Medulla oblongata (tissue), 1 donor: ENCODE results near the gene ALKBH6.
"Not testable (repeated sequence)": the region's sequence is repeated elsewhere in the genome, so short reads cannot be mapped to it uniquely, and the experiment has no call there.

Experiments
- DNase-seq: peaks from one replicate; pipeline ENCODE4 v3.0.0-alpha.2; 2015; ENCODE audit errors: extremely low spot score

Gene ALKBH6

GRCh38 chr19:35992907-35993765, 20.9 kb downstream of the ALKBH6 start:
- DNase-seq: no peak

DNA sequence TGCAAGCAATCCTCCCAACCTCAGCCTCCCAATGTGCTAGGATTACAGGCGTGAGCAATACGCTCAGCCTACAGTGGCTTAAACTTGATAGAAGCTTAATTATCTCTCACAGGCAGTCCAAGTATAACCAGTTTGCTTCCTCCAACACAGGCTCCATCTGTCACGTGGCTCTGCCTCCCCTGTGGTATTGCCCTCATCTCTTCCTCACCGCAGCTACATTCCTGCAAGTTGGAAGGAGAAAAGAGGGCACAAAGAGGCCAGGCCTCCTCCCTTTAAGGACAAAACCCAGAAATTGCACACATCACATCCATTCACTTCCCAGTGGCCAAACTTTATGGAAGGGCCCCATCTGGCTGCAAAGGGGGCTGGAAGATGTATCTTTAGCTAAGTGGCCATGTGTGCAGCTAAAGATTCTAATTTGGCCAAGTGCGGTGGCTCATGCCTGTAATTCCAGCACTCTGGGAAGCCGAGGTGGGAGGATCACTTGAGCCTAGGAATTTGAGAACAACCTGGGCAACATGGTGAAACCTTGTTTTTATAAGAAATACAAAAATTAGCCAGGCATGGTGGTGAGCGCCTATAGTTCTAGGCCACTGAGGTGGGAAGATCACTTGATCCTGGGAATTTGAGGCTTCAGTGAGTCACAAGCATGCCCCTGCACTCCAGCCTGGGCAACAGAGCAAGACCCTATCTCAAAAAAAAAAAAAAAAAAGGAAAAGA, 22.1 kb downstream of the ALKBH6 start:
- DNase-seq: no peak

DNA sequence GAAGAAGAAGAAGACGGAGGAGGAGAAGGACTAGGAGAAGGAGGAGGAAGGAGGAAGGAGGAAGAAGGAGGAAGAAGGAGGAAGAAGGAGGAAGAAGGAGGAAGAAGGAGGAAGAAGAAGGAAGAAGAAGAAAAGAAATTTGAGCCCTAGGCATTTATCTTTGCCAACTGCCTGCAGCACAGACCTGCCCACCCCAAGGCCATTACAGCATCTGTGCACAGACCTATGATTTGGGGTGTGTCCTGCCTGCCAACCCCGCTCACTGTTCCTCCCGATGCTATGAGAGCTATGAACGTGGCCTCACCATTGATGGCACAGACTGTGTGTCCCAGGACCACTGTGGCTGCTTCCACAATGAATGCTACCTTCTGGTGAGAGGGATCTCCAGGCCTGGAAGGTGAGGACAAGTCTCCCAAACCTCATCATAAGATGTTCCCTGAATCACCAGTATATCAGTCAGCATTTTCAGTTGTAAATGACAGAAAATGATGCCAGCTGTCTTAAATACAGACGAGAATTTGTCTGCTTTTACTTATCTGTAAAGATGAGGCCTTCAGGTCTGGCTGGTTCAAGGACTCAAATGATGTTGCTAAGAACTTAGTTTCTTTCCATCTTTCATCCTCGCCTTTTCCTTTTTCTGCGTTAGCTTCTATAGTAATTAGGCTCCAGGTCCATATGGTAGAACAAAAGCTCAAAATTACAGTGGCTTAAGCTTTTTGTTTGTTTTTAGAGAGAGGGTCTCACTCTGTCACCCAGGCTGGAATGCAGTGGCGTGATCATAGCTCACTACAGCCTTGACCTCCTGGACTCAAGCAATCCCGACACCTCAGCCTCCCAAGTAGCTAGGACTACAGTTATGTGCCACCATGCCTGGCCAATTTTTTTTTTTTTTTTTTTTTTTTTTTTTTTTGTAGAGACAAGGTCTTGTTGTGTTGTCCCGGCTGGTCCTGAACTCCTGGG, 23.0 kb downstream of the ALKBH6 start:
- DNase-seq: no peak

- no peak for DNase-seq
Measured at GRCh38 chr19:35990156-35990555, 23.9 kb downstream of the ALKBH6 start.

GRCh38 chr19:35988824-35989223, 25.2 kb downstream of the ALKBH6 start:
- DNase-seq: no peak

DNA sequence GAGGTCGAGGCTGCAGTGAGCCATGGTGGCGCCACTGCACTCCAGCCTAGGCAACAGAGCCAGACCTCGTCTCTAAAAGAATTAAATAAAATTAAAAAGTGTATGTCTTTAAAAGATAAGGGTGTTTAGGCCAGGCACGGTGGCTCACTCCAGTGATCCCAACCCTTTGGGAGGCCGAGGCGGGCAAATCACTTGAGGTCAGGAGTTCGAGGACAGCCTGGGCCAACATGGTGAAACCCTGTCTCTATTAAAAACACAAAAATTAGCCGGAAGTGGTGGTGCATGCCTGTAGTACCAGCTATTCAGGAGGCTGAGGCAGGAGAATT, 26.5 kb downstream of the ALKBH6 start:
- DNase-seq: no peak

- peak; percentile 43 for DNase-seq
Measured at GRCh38 chr19:35986664-35987570, 27.1 kb downstream of the ALKBH6 start.

- DNase-seq: no peak
Measured at GRCh38 chr19:35986111-35986510, 27.9 kb downstream of the ALKBH6 start.

DNA sequence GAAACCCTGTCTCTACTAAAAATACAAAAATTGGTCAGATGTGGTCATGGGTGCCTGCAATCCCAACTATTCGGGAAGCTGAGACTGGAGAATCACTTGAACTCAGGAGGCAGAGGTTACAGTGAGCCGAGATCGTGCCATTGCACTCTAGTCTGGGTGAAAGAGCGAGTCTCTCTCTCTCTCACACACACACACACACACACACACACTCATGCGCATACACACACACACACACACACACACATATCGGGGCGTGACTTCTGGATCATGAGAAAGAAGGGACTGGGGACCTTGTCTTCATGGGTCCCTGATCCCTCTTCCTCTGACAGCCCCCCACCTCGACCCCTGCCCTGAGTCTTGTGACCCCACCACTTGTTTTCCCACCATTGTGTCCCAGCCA, 30.8 kb downstream of the ALKBH6 start:
- DNase-seq: no peak

DNA sequence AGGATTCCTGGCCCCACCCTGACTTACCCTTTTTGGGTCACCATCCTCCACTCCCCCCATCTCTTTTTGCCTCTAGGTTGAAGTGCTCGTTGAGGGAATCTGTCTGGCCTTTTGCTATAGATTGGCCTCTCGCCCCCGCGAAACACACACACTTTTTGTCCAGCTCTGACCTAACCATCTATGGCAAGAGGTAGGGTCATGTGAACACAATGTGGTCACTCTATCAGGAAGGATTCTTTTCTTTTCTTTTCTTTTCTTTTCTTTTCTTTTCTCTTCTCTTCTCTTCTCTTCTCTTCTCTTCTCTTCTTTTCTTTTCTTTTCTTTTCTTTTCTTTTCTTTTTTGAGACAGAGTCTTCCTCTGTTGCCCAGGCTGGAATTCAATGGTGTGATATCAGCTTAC, 33.0 kb downstream of the ALKBH6 start:
- not testable (repeated sequence) for DNase-seq

- no peak for DNase-seq
Measured at GRCh38 chr19:35978832-35979365, 35.1 kb downstream of the ALKBH6 start.

DNA sequence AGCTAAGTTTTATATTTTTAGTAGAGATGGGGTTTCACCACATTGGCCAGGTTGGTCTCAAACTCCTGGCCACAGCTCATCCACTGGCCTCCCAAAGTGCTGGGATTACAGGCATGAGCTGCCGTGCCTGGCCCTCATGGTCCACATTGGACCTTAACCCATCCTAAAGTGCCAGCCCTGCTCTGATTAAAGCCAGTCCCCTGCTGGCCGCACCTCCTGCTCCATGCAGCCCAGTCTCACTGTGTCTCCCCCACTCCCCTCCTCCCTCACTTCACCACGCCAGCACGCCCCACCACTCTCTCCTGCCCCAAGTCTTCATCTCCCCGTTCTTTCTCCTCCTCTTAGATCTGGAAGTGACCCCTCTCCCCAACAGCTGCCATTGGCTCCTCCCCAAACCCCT, 35.7 kb downstream of the ALKBH6 start:
- no peak for DNase-seq

DNA sequence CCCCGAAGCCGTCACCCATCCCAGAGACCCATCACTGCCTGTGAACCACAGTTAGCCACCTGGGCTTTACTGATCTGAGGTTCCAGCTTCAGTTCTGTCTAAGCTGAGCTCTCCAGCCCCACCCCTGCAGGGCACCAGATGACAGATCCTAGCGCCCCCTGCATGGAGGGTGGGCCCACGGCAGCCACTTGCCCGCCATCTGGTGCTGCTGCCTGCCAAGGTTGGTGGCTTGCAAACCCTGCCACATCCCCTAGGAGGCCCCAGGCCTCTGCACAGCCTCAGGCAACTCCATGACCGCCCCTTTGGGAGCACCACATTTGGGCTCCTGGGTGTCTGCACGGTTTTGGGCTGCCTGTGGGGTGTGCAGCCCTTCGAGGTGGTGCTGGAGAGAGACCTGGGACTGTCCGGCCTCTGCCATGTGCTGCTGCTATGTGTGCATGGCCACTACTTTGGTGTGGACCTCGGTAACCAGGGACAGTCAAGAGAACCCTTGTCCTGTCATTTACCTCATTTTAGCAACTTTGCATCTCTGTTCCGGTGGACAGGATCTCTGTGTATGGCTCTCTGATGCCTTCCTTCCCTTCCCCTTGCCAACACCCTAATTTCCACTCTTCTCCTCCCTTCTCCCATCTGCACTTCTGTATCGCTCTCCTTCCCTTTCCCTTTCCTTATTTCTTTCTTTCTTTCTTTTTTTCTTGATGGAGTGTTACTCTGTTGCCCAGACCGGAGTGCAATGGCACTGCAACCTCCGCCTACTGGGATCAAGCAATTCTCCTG, 36.4 kb downstream of the ALKBH6 start:
- no peak for DNase-seq

GRCh38 chr19:35975608-35976214, 38.3 kb downstream of the ALKBH6 start:
- DNase-seq: no peak

GRCh38 chr19:35973487-35973886, 40.5 kb downstream of the ALKBH6 start:
- DNase-seq: no peak

GRCh38 chr19:35966771-35967170, 47.2 kb downstream of the ALKBH6 start:
- no peak for DNase-seq

- DNase-seq: peak; percentile 12
Measured at GRCh38 chr19:35963514-35963913, 50.5 kb downstream of the ALKBH6 start.

- no peak for DNase-seq
Measured at GRCh38 chr19:35960432-35960972, 53.5 kb downstream of the ALKBH6 start.

DNA sequence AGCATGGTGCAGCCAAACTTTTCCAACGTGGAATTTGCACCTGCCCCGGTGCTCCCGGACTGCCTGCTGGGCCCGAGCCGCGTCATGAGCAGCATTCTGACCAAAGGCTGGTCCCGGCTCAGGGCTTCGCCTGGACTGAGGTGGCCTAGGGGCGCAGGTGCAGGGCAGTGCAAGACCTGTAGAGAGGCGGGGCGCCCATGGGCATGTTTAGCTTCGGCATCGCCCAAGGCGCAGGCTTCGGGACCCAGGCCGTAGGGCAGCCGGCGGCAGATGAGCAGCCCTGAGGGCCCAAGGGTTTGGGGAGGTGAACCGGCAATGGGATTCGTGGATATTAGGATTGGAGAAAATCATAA, 54.1 kb downstream of the ALKBH6 start:
- no peak for DNase-seq
